ENCODE measurements around the gene UHRF1. TPM values are rescaled to one million over a fixed set of nuclear protein-coding genes. Genes with fewer than 3 reads are reported as not detected.

UHRF1 gene
- total and polyA plus RNA-seq, 4 donors, result 0.06 to 57.4 (median 0.73) TPM

DNA sequence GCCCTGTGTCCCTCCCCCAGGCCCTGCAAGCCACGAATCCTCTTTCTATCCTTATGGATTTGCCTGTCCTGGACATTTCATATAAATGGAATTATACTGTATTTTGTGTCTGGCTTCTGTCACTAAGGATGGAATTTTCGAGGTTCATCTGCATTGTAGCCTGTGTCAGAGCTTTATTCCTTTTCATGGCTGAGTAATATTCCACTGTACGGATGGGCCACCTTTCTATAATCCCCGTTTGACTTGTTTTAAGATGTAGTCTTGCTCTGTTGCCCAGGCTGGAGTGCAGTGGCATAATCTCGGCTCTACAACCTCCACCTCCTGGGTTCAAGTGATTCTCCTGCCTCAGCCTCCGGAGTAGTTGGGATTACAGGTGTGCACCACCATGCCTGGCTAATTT, 55.8 kb downstream of the UHRF1 start:
- Histone ChIP-seq H3K4me3 (ENCODE audit: low read depth in 1 of 3, low read length in 3 of 3) (no peak overlapping the region), H3K27ac (ENCODE audit: low read depth in 1 of 2, low read length in 2 of 2) (no peak overlapping the region), H3K4me1 (ENCODE audit: control insufficient read depth in 4 of 4, insufficient read depth in 4 of 4, low read length in 3 of 4) (peaks cover 0 to 10% (median 7%) of the 10 kb centered on the region in 4 donors), H3K9ac (ENCODE audit: low read depth in 1 of 2, low read length in 2 of 2) (no peak overlapping the region), H3K36me3 (ENCODE audit: control insufficient read depth in 4 of 4, insufficient read depth in 3 of 4, low read depth in 1 of 4, low read length in 3 of 4) (no peaks in the 10 kb centered on the region), H3K27me3 (ENCODE audit: control insufficient read depth in 4 of 4, insufficient read depth in 4 of 4, low read length in 3 of 4) (no peaks in the 10 kb centered on the region), H3K9me3 (ENCODE audit: control insufficient read depth in 4 of 4, low read length in 3 of 4) (no peaks in the 10 kb centered on the region)
- DNase-seq (ENCODE audit: low spot score), result no peak
- 96% methylated on average over 6 of the region's 6 CpGs for WGBS
- TF ChIP-seq NR2F2 (IDR thresholded peaks at IDR 0.05), result no peak
- TF ChIP-seq, protein P1, sequence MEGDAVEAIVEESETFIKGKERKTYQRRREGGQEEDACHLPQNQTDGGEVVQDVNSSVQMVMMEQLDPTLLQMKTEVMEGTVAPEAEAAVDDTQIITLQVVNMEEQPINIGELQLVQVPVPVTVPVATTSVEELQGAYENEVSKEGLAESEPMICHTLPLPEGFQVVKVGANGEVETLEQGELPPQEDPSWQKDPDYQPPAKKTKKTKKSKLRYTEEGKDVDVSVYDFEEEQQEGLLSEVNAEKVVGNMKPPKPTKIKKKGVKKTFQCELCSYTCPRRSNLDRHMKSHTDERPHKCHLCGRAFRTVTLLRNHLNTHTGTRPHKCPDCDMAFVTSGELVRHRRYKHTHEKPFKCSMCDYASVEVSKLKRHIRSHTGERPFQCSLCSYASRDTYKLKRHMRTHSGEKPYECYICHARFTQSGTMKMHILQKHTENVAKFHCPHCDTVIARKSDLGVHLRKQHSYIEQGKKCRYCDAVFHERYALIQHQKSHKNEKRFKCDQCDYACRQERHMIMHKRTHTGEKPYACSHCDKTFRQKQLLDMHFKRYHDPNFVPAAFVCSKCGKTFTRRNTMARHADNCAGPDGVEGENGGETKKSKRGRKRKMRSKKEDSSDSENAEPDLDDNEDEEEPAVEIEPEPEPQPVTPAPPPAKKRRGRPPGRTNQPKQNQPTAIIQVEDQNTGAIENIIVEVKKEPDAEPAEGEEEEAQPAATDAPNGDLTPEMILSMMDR (IDR thresholded peaks at IDR 0.05; ENCODE audit: low read depth, low read length, missing input control), result no peak
- no peak for TF ChIP-seq RXRA (IDR thresholded peaks at IDR 0.05)
- TF ChIP-seq EGR1 (IDR thresholded peaks at IDR 0.05; ENCODE audit: low read depth in 2 of 2), result no peak
- TF ChIP-seq, protein P2, sequence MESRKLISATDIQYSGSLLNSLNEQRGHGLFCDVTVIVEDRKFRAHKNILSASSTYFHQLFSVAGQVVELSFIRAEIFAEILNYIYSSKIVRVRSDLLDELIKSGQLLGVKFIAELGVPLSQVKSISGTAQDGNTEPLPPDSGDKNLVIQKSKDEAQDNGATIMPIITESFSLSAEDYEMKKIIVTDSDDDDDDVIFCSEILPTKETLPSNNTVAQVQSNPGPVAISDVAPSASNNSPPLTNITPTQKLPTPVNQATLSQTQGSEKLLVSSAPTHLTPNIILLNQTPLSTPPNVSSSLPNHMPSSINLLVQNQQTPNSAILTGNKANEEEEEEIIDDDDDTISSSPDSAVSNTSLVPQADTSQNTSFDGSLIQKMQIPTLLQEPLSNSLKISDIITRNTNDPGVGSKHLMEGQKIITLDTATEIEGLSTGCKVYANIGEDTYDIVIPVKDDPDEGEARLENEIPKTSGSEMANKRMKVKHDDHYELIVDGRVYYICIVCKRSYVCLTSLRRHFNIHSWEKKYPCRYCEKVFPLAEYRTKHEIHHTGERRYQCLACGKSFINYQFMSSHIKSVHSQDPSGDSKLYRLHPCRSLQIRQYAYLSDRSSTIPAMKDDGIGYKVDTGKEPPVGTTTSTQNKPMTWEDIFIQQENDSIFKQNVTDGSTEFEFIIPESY (IDR thresholded peaks at IDR 0.05), result no peak
- TF ChIP-seq HNF4G (IDR thresholded peaks at IDR 0.05), result no peak
- TF ChIP-seq GABPA (IDR thresholded peaks at IDR 0.05 in 1 of 2, conservative IDR thresholded peaks at IDR 0.05 in 1 of 2), result no peak
- TF ChIP-seq MAX (IDR thresholded peaks at IDR 0.05), result no peak
- TF ChIP-seq JUND (IDR thresholded peaks at IDR 0.05), result no peak
- TF ChIP-seq FOXA2 (IDR thresholded peaks at IDR 0.05), result no peak
- no peak for TF ChIP-seq FOXA1 (IDR thresholded peaks at IDR 0.05)
- TF ChIP-seq, protein P3, sequence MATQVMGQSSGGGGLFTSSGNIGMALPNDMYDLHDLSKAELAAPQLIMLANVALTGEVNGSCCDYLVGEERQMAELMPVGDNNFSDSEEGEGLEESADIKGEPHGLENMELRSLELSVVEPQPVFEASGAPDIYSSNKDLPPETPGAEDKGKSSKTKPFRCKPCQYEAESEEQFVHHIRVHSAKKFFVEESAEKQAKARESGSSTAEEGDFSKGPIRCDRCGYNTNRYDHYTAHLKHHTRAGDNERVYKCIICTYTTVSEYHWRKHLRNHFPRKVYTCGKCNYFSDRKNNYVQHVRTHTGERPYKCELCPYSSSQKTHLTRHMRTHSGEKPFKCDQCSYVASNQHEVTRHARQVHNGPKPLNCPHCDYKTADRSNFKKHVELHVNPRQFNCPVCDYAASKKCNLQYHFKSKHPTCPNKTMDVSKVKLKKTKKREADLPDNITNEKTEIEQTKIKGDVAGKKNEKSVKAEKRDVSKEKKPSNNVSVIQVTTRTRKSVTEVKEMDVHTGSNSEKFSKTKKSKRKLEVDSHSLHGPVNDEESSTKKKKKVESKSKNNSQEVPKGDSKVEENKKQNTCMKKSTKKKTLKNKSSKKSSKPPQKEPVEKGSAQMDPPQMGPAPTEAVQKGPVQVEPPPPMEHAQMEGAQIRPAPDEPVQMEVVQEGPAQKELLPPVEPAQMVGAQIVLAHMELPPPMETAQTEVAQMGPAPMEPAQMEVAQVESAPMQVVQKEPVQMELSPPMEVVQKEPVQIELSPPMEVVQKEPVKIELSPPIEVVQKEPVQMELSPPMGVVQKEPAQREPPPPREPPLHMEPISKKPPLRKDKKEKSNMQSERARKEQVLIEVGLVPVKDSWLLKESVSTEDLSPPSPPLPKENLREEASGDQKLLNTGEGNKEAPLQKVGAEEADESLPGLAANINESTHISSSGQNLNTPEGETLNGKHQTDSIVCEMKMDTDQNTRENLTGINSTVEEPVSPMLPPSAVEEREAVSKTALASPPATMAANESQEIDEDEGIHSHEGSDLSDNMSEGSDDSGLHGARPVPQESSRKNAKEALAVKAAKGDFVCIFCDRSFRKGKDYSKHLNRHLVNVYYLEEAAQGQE (IDR thresholded peaks at IDR 0.05), result no peak
- no peak for TF ChIP-seq HNF4A (conservative IDR thresholded peaks at IDR 0.05)
- no peak for TF ChIP-seq TAF1 (conservative IDR thresholded peaks at IDR 0.05)

GRCh38 chr19:4966591-4966990, 57.3 kb downstream of the UHRF1 start:
- 93% methylated on average over 6 of the region's 6 CpGs for WGBS
- no peaks in the 10 kb centered on the region for H3K9me3 ChIP-seq (ENCODE audit: control insufficient read depth in 4 of 4, low read length in 3 of 4)

More at GRCh38 chr19:4966591-4966990, 57.3 kb downstream of the UHRF1 start:
- H3K4me1 ChIP-seq (ENCODE audit: control insufficient read depth in 4 of 4, insufficient read depth in 4 of 4, low read length in 3 of 4), result peaks cover 5 to 25% (median 21%) of the 10 kb centered on the region in 4 donors
- TF ChIP-seq HNF4G (IDR thresholded peaks at IDR 0.05) (no peak), FOXA1 (IDR thresholded peaks at IDR 0.05) (no peak)
- H3K9ac ChIP-seq (ENCODE audit: low read depth in 1 of 2, low read length in 2 of 2), result no peak overlapping the region
- DNase-seq (ENCODE audit: low spot score), result no peak
- no peak overlapping the region for H3K27ac ChIP-seq (ENCODE audit: low read depth in 1 of 2, low read length in 2 of 2)
- H3K27me3 ChIP-seq (ENCODE audit: control insufficient read depth in 4 of 4, insufficient read depth in 4 of 4, low read length in 3 of 4), result no peaks in the 10 kb centered on the region
- H3K36me3 ChIP-seq (ENCODE audit: control insufficient read depth in 4 of 4, insufficient read depth in 3 of 4, low read depth in 1 of 4, low read length in 3 of 4), result no peaks in the 10 kb centered on the region
- H3K4me3 ChIP-seq (ENCODE audit: low read depth in 1 of 3, low read length in 3 of 3), result no peak overlapping the region
